ENCODE measurements around the gene SHROOM3.

DNA sequence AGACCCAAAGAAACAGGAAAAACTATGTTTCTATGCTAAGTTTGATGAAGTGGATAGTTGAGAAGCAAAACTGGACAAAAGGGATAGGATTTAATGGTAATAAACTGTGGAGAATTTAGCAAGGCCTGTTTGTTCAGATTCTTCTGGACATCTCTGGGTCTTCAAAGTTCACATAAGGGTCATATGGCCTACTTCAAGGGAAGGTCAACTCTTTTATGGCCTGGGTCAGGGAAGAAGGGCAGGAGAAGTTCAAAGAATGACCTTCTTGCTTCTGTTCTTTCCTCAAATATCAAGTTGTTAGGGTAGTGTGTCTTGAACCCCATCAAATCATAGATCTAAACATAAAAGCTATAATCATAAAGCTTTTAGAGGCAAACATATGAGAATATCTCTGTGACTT lies 360.2 kb downstream of the SHROOM3 start:
- TF ChIP-seq POLR2A (IDR thresholded peaks at IDR 0.05): no peak
- TF ChIP-seq POLR2AphosphoS5 (IDR thresholded peaks at IDR 0.05): no peak
- no peak for TF ChIP-seq CTCF (IDR thresholded peaks at IDR 0.05)
- no peak for TF ChIP-seq EP300 (IDR thresholded peaks at IDR 0.05)
